GM23338 (cell line): Measurements from ENCODE around the gene IER5. TPM values are rescaled to one million over a fixed set of nuclear protein-coding genes. Genes with fewer than 3 reads are reported as not detected.

ENCODE experiments used
- ATAC-seq: fragments of 200-7000 bp; cut with Tn5 transposase; 3 replicates; pipeline ENCODE4 v1.9.1; 2020
- DNase-seq: peaks from one replicate; pipeline ENCODE4 v3.0.0-alpha.2; 2015; ENCODE audit warnings: low spot score
- H2AFZ ChIP-seq: fragments of 200-600 bp; sonication (generic); 2 replicates; pipeline ENCODE4 v1.8.0; 2016; ENCODE audit warnings: antibody characterized with exemption, mild to moderate bottlenecking, moderate library complexity
- H3F3A ChIP-seq: fragments of 200-600 bp; sonication (generic); replicated peaks from 2 replicates; pipeline ENCODE4 v1.8.0; 2017; ENCODE audit warnings: antibody characterized with exemption, mixed run types, low read depth
- H3K27ac ChIP-seq: fragments of 200-600 bp; sonication (generic); 2 replicates; pipeline ENCODE4 v1.6.1; 2016; ENCODE audit warnings: low read depth
- H3K27me3 ChIP-seq: fragments of 200-600 bp; sonication (generic); 2 replicates; pipeline ENCODE4 v1.8.0; 2016; ENCODE audit warnings: mild to moderate bottlenecking, mixed run types, moderate library complexity; ENCODE audit not compliant: insufficient read depth
- H3K36me3 ChIP-seq: fragments of 200-600 bp; sonication (generic); 2 replicates; pipeline ENCODE4 v1.8.0; 2016; ENCODE audit warnings: mild to moderate bottlenecking; ENCODE audit not compliant: insufficient read depth
- H3K4me1 ChIP-seq: fragments of 200-600 bp; sonication (generic); 2 replicates; pipeline ENCODE4 v1.8.0; 2016; ENCODE audit warnings: mild to moderate bottlenecking, moderate library complexity; ENCODE audit not compliant: insufficient read depth
- H3K4me2 ChIP-seq: fragments of 200-600 bp; sonication (generic); 2 replicates; pipeline ENCODE4 v1.7.1; 2017; ENCODE audit warnings: mixed run types
- H3K4me3 ChIP-seq: fragments of 200-600 bp; sonication (generic); 2 replicates; pipeline ENCODE4 v1.6.1; 2016; ENCODE audit warnings: mixed run types
- H3K79me2 ChIP-seq: fragments of 200-600 bp; sonication (generic); replicated peaks from 2 replicates; pipeline ENCODE4 v1.8.0; 2017; ENCODE audit warnings: mild to moderate bottlenecking; ENCODE audit not compliant: insufficient read depth
- H3K9me2 ChIP-seq: fragments of 200-600 bp; sonication (generic); 2 replicates; pipeline ENCODE4 v1.8.0; 2017; ENCODE audit not compliant: insufficient read depth
- H4K20me1 ChIP-seq: fragments of 200-600 bp; sonication (generic); replicated peaks from 2 replicates; pipeline ENCODE4 v1.8.0; 2017; ENCODE audit warnings: mild to moderate bottlenecking; ENCODE audit not compliant: insufficient read depth
- H3K27ac Mint-ChIP-seq: 2 replicates; pipeline ENCODE4 v1.8.0; 2020; ENCODE audit warnings: inconsistent platforms, mild to moderate bottlenecking, moderate library complexity, mixed read lengths
- H3K27me3 Mint-ChIP-seq: 3 replicates; pipeline ENCODE4 v1.8.0; 2022; ENCODE audit warnings: low read depth, mild to moderate bottlenecking, moderate library complexity, mixed read lengths, inconsistent platforms; ENCODE audit not compliant: insufficient read depth, poor library complexity
- H3K36me3 Mint-ChIP-seq: 3 replicates; pipeline ENCODE4 v1.8.0; 2021; ENCODE audit warnings: low read depth, mild to moderate bottlenecking, inconsistent platforms, moderate library complexity, mixed read lengths
- H3K4me1 Mint-ChIP-seq: 3 replicates; pipeline ENCODE4 v1.8.0; 2020; ENCODE audit warnings: mild to moderate bottlenecking, inconsistent platforms, mixed read lengths
- H3K4me3 Mint-ChIP-seq: 3 replicates; pipeline ENCODE4 v1.8.0; 2021; ENCODE audit warnings: moderate library complexity, mild to moderate bottlenecking, inconsistent platforms, mixed read lengths
- H3K9me3 Mint-ChIP-seq: 3 replicates; pipeline ENCODE4 v1.8.0; 2020; ENCODE audit warnings: moderate library complexity, mild to moderate bottlenecking, inconsistent platforms, mixed read lengths
- CREB1 ChIP-seq: fragments of 250-450 bp; sonication (Bioruptor Pico); IDR thresholded peaks from 2 replicates; pipeline ENCODE4 v1.5.0; 2020; ENCODE audit warnings: low read depth, mild to moderate bottlenecking, moderate library complexity
- EZH2 ChIP-seq: fragments of 200-600 bp; sonication (generic); IDR thresholded peaks from one replicate; pipeline ENCODE4 v1.8.0; 2017; ENCODE audit warnings: antibody characterized with exemption, mild to moderate bottlenecking, low read depth; ENCODE audit not compliant: unreplicated experiment
- EZH2phosphoT487 ChIP-seq: fragments of 200-600 bp; sonication (generic); IDR thresholded peaks from one replicate; pipeline ENCODE4 v1.8.1; 2018; ENCODE audit warnings: antibody characterized with exemption; ENCODE audit not compliant: unreplicated experiment
- JUNB ChIP-seq: IDR thresholded peaks from one replicate; pipeline ENCODE4 v1.6.1; 2016; ENCODE audit warnings: antibody characterized with exemption; ENCODE audit not compliant: unreplicated experiment
- NANOG ChIP-seq: IDR thresholded peaks from 2 replicates; pipeline ENCODE4 v1.6.1; 2016; ENCODE audit warnings: antibody characterized with exemption, borderline replicate concordance
- POLR2AphosphoS5 ChIP-seq: IDR thresholded peaks from 2 replicates; pipeline ENCODE4 v1.6.1; 2016; ENCODE audit warnings: antibody characterized with exemption, low read depth
- ZNF114 ChIP-seq: fragments of 250-450 bp; sonication (Bioruptor Pico); IDR thresholded peaks from 2 replicates; pipeline ENCODE4 v1.5.0; 2020; ENCODE audit warnings: mild to moderate bottlenecking, moderate library complexity
- ZNF331 ChIP-seq: fragments of 250-450 bp; sonication (Bioruptor Pico); IDR thresholded peaks from 2 replicates; pipeline ENCODE4 v1.5.0; 2020; ENCODE audit warnings: low read depth, mild to moderate bottlenecking, moderate library complexity
- long read RNA-seq: library from polyadenylated mRNA; unstranded; transcript quantifications from one replicate; pipeline ENCODE4 v2.0.0, GENCODE V29; 2020; ENCODE audit not compliant: unreplicated experiment
- polyA plus RNA-seq: library from polyadenylated mRNA; unstranded; fragments of >200 nt; fragmentation: Nextera tagmentation; extraction: Ambion mirVana; gene quantifications from 2 replicates; pipeline ENCODE4 v1.2.1, GENCODE V29; 2016
- total RNA-seq: library from RNA; depleted of rRNA; stranded (reverse); fragments of >200 nt; shearing (Covaris generic); gene quantifications from 2 replicates; pipeline ENCODE4 v1.2.3, GENCODE V29; 2014; rRNA removed
- TF ChIP-seq, protein P1 (sequence below), 2 experiments: fragments of 200-600 bp in 1 of 2; sonication (generic) in 1 of 2; conservative IDR thresholded peaks; 2 replicates each; pipeline versions ENCODE4 v1.5.1 to v1.6.1; 2016 to 2017; ENCODE audit warnings: antibody characterized with exemption in 2 of 2, low read depth in 2 of 2, mild to moderate bottlenecking in 2 of 2, moderate library complexity in 1 of 2
- TF ChIP-seq, protein P2 (sequence below): IDR thresholded peaks from one replicate; pipeline ENCODE4 v1.6.1; 2018; ENCODE audit warnings: antibody characterized with exemption; ENCODE audit not compliant: unreplicated experiment
- TF ChIP-seq, protein P3 (sequence below): fragments of 250-450 bp; sonication (Bioruptor Pico); IDR thresholded peaks from 2 replicates; pipeline ENCODE4 v1.5.0; 2020; ENCODE audit warnings: mild to moderate bottlenecking, moderate library complexity
- TF ChIP-seq, protein P4 (sequence below): IDR thresholded peaks from 2 replicates; pipeline ENCODE4 v1.6.1; 2016; ENCODE audit warnings: antibody characterized with exemption

Gene IER5
- total RNA-seq: 8.3 and 9.5 TPM in 2 replicates
- polyA plus RNA-seq: 3.8 and 4.6 TPM in 2 replicates
- long read RNA-seq, full-length matches to known transcripts: 1 of 1 reads
- long read RNA-seq, partial matches to known transcripts: 0 of 1 reads
- long read RNA-seq, other reads (novel, unspliced or antisense): 0 of 1 reads

DNA sequence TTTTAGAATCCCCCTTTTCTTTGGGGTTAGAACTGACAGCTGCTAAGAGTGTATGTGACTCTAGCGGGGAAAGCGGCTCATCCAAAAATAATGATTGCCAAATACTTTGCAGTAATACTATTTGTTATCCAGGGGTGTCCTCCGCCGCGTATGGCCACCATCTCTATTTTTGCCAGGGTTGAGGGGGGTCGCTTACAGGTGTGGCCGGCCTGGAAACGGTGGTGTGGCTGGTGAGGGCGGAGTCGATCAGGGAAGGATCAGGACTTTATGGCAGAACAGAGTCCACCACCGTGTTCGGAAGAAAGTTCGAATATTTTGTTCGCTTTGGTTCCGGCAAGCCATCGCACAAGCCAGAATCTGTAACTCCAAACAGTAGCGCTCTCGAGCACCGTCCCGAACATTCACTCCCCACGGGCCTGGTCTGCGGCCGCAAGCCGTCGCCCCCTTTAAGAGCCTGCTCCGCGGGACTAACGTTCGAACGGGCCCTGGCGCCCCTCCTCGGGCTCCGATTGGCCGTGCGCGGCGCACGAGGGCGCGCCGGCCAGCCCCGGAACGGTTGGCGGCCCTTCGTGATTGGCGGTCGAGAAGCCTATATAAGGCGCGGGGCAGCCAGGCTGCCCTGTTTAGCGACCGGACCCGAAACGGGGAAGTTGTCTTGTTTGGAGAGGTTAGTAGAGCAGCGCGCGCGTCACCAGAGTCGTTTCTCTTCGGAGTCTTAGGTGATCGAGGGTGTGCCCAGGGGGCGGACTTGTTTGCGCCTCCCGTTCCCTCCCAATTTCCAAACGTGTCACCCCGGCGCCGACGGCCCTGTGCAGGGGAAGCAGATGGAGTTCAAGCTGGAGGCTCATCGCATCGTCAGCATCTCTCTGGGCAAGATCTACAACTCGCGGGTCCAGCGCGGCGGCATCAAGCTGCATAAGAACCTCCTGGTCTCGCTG lies at the start of gene IER5:
Gene IER5, plus strand, starts transcription at position 622 of the 938 bp plus-strand sequence. Its CDS starts 203 bp downstream, at position 825.
- Histone ChIP-seq H3K27me3 (peaks cover 71% of the 10 kb centered on the region), H3K9me2 (no peaks in the 10 kb centered on the region), H3K4me2 (peak within 1 kb of the TSS; percentile 87), H3K4me3 (peak within 1 kb of the TSS; percentile 74), H3K27ac (no peak within 1 kb of the TSS), H3K79me2 (peaks cover 30% of the 10 kb centered on the region), H3F3A (peaks cover 4% of the 10 kb centered on the region; the same call in 1 of the 2 replicates), H4K20me1 (peaks cover 26% of the 10 kb centered on the region), H3K36me3 (no peaks in the 10 kb centered on the region), H2AFZ (peak within 1 kb of the TSS; percentile 70; the same call in 1 of the 2 replicates), H3K4me1 (peaks cover 17% of the 10 kb centered on the region)
- H3K4me1 Mint-ChIP-seq: peaks cover 21% of the 10 kb centered on the region
- no peaks in the 10 kb centered on the region; the same call in 2 of the 3 replicates for H3K9me3 Mint-ChIP-seq
- ATAC-seq (peak; percentile 87), DNase-seq (peak; percentile 96)
- H3K4me3 Mint-ChIP-seq: peak within 1 kb of the TSS; percentile 95
- H3K36me3 Mint-ChIP-seq: peaks cover 18% of the 10 kb centered on the region
- peaks cover 25% of the 10 kb centered on the region for H3K27me3 Mint-ChIP-seq
- no peak within 1 kb of the TSS for H3K27ac Mint-ChIP-seq
- no peak for TF ChIP-seq EZH2phosphoT487
- no peak for TF ChIP-seq ZNF331 (CRISPR knock-in tag)
- TF ChIP-seq, protein P1, sequence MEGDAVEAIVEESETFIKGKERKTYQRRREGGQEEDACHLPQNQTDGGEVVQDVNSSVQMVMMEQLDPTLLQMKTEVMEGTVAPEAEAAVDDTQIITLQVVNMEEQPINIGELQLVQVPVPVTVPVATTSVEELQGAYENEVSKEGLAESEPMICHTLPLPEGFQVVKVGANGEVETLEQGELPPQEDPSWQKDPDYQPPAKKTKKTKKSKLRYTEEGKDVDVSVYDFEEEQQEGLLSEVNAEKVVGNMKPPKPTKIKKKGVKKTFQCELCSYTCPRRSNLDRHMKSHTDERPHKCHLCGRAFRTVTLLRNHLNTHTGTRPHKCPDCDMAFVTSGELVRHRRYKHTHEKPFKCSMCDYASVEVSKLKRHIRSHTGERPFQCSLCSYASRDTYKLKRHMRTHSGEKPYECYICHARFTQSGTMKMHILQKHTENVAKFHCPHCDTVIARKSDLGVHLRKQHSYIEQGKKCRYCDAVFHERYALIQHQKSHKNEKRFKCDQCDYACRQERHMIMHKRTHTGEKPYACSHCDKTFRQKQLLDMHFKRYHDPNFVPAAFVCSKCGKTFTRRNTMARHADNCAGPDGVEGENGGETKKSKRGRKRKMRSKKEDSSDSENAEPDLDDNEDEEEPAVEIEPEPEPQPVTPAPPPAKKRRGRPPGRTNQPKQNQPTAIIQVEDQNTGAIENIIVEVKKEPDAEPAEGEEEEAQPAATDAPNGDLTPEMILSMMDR (conservative IDR thresholded peaks at IDR 0.05; ENCODE audit: low read depth in 2 of 2): no peak
- TF ChIP-seq, protein P2, sequence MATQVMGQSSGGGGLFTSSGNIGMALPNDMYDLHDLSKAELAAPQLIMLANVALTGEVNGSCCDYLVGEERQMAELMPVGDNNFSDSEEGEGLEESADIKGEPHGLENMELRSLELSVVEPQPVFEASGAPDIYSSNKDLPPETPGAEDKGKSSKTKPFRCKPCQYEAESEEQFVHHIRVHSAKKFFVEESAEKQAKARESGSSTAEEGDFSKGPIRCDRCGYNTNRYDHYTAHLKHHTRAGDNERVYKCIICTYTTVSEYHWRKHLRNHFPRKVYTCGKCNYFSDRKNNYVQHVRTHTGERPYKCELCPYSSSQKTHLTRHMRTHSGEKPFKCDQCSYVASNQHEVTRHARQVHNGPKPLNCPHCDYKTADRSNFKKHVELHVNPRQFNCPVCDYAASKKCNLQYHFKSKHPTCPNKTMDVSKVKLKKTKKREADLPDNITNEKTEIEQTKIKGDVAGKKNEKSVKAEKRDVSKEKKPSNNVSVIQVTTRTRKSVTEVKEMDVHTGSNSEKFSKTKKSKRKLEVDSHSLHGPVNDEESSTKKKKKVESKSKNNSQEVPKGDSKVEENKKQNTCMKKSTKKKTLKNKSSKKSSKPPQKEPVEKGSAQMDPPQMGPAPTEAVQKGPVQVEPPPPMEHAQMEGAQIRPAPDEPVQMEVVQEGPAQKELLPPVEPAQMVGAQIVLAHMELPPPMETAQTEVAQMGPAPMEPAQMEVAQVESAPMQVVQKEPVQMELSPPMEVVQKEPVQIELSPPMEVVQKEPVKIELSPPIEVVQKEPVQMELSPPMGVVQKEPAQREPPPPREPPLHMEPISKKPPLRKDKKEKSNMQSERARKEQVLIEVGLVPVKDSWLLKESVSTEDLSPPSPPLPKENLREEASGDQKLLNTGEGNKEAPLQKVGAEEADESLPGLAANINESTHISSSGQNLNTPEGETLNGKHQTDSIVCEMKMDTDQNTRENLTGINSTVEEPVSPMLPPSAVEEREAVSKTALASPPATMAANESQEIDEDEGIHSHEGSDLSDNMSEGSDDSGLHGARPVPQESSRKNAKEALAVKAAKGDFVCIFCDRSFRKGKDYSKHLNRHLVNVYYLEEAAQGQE: no peak
- peak; percentile 99 for TF ChIP-seq ZNF114 (CRISPR knock-in tag)
- TF ChIP-seq, protein P3, sequence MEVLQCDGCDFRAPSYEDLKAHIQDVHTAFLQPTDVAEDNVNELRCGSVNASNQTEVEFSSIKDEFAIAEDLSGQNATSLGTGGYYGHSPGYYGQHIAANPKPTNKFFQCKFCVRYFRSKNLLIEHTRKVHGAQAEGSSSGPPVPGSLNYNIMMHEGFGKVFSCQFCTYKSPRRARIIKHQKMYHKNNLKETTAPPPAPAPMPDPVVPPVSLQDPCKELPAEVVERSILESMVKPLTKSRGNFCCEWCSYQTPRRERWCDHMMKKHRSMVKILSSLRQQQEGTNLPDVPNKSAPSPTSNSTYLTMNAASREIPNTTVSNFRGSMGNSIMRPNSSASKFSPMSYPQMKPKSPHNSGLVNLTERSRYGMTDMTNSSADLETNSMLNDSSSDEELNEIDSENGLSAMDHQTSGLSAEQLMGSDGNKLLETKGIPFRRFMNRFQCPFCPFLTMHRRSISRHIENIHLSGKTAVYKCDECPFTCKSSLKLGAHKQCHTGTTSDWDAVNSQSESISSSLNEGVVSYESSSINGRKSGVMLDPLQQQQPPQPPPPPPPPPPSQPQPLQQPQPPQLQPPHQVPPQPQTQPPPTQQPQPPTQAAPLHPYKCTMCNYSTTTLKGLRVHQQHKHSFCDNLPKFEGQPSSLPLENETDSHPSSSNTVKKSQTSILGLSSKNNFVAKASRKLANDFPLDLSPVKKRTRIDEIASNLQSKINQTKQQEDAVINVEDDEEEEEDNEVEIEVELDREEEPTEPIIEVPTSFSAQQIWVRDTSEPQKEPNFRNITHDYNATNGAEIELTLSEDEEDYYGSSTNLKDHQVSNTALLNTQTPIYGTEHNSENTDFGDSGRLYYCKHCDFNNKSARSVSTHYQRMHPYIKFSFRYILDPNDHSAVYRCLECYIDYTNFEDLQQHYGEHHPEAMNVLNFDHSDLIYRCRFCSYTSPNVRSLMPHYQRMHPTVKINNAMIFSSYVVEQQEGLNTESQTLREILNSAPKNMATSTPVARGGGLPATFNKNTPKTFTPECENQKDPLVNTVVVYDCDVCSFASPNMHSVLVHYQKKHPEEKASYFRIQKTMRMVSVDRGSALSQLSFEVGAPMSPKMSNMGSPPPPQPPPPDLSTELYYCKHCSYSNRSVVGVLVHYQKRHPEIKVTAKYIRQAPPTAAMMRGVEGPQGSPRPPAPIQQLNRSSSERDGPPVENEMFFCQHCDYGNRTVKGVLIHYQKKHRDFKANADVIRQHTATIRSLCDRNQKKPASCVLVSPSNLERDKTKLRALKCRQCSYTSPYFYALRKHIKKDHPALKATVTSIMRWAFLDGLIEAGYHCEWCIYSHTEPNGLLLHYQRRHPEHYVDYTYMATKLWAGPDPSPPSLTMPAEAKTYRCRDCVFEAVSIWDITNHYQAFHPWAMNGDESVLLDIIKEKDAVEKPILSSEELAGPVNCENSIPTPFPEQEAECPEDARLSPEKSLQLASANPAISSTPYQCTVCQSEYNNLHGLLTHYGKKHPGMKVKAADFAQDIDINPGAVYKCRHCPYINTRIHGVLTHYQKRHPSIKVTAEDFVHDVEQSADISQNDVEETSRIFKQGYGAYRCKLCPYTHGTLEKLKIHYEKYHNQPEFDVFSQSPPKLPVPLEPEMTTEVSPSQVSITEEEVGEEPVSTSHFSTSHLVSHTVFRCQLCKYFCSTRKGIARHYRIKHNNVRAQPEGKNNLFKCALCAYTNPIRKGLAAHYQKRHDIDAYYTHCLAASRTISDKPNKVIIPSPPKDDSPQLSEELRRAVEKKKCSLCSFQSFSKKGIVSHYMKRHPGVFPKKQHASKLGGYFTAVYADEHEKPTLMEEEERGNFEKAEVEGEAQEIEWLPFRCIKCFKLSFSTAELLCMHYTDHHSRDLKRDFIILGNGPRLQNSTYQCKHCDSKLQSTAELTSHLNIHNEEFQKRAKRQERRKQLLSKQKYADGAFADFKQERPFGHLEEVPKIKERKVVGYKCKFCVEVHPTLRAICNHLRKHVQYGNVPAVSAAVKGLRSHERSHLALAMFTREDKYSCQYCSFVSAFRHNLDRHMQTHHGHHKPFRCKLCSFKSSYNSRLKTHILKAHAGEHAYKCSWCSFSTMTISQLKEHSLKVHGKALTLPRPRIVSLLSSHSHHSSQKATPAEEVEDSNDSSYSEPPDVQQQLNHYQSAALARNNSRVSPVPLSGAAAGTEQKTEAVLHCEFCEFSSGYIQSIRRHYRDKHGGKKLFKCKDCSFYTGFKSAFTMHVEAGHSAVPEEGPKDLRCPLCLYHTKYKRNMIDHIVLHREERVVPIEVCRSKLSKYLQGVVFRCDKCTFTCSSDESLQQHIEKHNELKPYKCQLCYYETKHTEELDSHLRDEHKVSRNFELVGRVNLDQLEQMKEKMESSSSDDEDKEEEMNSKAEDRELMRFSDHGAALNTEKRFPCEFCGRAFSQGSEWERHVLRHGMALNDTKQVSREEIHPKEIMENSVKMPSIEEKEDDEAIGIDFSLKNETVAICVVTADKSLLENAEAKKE: no peak
- TF ChIP-seq, protein P4, sequence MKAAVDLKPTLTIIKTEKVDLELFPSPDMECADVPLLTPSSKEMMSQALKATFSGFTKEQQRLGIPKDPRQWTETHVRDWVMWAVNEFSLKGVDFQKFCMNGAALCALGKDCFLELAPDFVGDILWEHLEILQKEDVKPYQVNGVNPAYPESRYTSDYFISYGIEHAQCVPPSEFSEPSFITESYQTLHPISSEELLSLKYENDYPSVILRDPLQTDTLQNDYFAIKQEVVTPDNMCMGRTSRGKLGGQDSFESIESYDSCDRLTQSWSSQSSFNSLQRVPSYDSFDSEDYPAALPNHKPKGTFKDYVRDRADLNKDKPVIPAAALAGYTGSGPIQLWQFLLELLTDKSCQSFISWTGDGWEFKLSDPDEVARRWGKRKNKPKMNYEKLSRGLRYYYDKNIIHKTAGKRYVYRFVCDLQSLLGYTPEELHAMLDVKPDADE: no peak
- no peak for TF ChIP-seq NANOG
- TF ChIP-seq POLR2AphosphoS5: peak; percentile 99
- peak; percentile 63; the same call in 1 of the 2 replicates for TF ChIP-seq CREB1 (CRISPR knock-in tag)
- TF ChIP-seq JUNB: no peak
- TF ChIP-seq EZH2: peak; percentile 61
